PC-9 (cell line): ENCODE data around the gene VEPH1.

ENCODE experiments used
- EZH2 ChIP-seq: fragments of 200-600 bp; sonication (generic); IDR thresholded peaks from 2 replicates; pipeline ENCODE4 v1.8.0; 2017; ENCODE audit warnings: antibody characterized with exemption, low read depth
- TF ChIP-seq, protein P1 (sequence below): fragments of 200-600 bp; sonication (generic); conservative IDR thresholded peaks from 2 replicates; pipeline ENCODE4 v1.6.1; 2017; ENCODE audit warnings: mixed run types, antibody characterized with exemption, mild to moderate bottlenecking, moderate library complexity

DNA sequence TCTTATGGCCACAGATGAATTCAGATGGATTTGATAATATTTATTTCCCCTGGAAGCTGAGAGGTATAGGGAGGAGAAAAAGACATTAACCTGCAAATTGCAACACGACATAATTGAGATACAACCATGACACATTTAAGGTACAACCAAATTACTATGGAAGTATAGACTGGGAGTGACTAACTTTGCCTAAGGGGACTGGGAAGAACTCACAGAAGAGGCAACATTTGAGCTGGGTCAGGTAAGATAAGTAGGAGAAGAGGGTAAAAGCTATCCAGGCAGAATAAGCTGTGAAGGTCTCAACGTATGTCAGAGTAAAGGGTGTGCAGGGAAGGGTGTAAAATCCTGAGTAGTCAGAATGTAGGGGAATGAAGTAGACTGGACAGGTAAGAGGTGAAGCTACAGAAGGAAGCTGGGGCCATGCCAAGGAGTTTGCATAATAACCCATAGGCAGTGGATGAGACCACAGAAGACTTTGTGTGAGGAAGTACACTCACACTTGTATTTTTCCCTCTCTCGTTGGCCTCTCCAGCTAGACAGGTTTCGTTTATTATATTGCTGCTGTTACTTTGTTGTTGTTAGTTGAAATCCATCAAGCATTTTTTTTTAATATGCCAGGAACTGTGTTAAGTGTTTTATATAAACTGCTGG is 94.6 kb downstream of the VEPH1 start:
- TF ChIP-seq EZH2: no peak
- TF ChIP-seq, protein P1, sequence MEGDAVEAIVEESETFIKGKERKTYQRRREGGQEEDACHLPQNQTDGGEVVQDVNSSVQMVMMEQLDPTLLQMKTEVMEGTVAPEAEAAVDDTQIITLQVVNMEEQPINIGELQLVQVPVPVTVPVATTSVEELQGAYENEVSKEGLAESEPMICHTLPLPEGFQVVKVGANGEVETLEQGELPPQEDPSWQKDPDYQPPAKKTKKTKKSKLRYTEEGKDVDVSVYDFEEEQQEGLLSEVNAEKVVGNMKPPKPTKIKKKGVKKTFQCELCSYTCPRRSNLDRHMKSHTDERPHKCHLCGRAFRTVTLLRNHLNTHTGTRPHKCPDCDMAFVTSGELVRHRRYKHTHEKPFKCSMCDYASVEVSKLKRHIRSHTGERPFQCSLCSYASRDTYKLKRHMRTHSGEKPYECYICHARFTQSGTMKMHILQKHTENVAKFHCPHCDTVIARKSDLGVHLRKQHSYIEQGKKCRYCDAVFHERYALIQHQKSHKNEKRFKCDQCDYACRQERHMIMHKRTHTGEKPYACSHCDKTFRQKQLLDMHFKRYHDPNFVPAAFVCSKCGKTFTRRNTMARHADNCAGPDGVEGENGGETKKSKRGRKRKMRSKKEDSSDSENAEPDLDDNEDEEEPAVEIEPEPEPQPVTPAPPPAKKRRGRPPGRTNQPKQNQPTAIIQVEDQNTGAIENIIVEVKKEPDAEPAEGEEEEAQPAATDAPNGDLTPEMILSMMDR: no peak
